ENCODE results near the gene CDH4. TPM values are rescaled to one million over a fixed set of nuclear protein-coding genes. Genes with fewer than 3 reads are reported as not detected.

Gene CDH4
- total and polyA plus RNA-seq, 12 donors, result 0.04 to 0.25 (median 0.08) TPM; not detected in 5

DNA sequence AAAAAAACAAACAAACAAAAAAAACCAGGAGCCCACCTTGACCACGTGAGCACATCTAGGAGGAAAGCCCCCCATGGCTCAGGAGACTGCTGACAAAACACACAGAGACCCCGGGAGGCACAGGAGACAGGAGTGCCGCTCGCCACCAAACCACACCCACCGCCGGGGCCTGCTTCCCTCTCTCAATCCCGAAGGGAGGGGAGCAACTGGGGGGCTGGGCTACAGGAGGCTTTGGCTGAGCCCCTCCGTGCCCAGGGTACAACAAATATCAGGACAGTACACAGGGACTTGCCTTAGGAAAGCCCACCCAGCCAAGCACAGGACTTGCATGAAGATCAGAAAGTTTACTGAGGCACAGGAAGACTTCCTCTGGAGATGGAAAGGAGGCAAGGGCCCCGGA, 711.1 kb downstream of the CDH4 start:
- no peaks in the 10 kb centered on the region for H3K4me1 ChIP-seq
- DNase-seq (no peak), ATAC-seq (no peak)
- H3K4me3 ChIP-seq, result no peak overlapping the region
- H3K27ac ChIP-seq, result no peak overlapping the region
- no peaks in the 10 kb centered on the region for H3K36me3 ChIP-seq
- TF ChIP-seq, protein P1, sequence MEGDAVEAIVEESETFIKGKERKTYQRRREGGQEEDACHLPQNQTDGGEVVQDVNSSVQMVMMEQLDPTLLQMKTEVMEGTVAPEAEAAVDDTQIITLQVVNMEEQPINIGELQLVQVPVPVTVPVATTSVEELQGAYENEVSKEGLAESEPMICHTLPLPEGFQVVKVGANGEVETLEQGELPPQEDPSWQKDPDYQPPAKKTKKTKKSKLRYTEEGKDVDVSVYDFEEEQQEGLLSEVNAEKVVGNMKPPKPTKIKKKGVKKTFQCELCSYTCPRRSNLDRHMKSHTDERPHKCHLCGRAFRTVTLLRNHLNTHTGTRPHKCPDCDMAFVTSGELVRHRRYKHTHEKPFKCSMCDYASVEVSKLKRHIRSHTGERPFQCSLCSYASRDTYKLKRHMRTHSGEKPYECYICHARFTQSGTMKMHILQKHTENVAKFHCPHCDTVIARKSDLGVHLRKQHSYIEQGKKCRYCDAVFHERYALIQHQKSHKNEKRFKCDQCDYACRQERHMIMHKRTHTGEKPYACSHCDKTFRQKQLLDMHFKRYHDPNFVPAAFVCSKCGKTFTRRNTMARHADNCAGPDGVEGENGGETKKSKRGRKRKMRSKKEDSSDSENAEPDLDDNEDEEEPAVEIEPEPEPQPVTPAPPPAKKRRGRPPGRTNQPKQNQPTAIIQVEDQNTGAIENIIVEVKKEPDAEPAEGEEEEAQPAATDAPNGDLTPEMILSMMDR (IDR thresholded peaks at IDR 0.05), result no peak
- WGBS, 2 donors, result 62 to 63% methylated on average over 9 of the region's 9 CpGs
- intact Hi-C loops (cut with DNase I), result no loop called here
- H3K9me3 ChIP-seq, result no peaks in the 10 kb centered on the region
- peaks cover 4 to 33% (median 24%) of the 10 kb centered on the region in 7 donors for H3K27me3 ChIP-seq

DNA sequence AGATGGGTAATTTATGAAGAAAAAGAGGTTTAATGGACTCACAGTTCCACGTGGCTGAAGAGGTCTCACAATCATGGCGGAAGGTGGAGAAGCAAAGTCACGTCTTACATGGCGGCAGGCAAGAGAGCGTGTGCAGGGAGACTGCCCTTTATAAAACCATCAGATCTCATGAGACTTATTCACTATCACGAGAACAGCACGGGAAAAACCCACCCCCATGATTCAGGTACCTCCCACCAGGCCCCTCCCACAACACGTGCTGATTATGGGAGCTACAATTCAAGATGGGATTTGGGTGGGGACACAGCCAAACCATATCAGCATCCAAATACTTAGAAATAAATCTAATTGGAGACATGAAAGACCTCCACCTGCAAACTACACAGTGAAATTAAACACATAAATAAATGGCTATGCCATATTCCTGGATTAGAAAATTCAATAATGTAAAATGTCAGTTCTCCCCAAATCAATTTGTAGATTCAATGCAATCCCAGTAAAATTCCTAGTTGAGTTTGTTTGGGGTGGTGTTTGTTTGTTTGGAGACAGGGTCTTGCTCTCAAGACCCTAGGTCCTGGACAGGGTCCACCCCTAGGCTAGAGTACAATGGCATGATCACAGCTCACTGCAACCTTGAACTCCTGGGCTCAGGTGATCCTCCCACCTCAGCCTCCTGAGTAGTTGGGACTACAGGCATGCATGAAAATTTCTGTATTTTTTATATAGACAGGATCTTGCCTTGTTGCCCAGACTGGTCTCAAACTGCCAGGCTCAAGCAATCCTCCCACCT, 712.0 kb downstream of the CDH4 start:
- TF ChIP-seq, protein P1 (IDR thresholded peaks at IDR 0.05), result no peak
- intact Hi-C loops (cut with DNase I), result no loop called here
- no peaks in the 10 kb centered on the region for H3K9me3 ChIP-seq
- no peaks in the 10 kb centered on the region for H3K4me1 ChIP-seq
- H3K27me3 ChIP-seq, result peaks cover 4 to 33% (median 24%) of the 10 kb centered on the region in 7 donors
- 89 to 90% methylated on average over 8 of the region's 8 CpGs for WGBS, 2 donors
- H3K27ac ChIP-seq, result no peak overlapping the region
- no peaks in the 10 kb centered on the region for H3K36me3 ChIP-seq
- no peak for DNase-seq
- H3K4me3 ChIP-seq, result no peak overlapping the region
- no peak for ATAC-seq

DNA sequence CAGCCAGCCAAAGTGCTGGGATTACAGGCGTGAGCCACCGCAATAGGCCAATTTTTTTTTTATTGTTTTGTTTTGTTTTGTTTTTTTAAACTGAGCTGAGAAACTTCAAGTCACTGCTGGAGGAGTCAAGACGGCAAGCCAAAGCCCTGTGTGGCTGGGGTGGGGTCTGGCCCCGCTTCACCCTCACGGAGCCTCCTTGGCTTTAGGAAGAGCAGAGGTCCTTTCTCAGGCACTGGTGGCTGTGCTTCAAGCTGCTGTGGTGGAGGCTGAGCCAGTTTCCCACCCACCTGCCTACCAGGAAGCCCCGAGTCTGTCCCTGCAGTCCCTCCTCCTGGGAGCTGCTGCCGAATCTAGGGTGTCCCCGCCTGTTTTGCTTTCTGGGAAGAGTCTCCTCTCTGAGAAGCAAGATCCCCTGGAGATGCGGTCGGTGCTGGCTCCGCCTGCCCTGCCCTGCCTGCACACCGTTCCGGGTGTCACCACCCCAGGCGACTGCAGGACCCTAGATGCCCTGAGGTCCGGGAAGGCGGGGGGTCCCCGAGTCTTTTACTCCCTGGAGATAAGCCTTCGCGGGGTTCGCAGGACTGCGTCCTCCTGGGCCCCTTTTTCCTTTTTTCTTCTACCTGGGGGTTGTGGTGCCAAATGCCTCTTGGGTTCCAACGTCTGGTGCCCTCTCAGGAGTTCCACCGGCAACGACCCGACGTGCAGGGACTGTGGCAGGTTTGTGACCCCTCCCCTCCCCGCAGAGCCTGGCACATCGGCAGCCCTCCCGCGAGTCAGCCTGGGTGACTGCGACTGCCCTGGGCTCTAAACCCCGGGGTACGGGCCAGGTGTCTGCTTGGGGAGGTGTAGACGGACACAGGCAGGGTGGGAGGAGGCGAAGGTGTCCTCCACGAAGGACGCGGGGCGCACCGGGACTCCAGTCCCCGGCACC, 712.9 kb downstream of the CDH4 start:
- ATAC-seq, result peak in 2 of 8 donors; percentile 12 to 21
- 31 to 39% methylated on average over 41 of the region's 41 CpGs for WGBS, 2 donors
- peaks cover 4 to 33% (median 24%) of the 10 kb centered on the region in 7 donors for H3K27me3 ChIP-seq
- TF ChIP-seq, protein P1 (IDR thresholded peaks at IDR 0.05), result no peak
- no peaks in the 10 kb centered on the region for H3K36me3 ChIP-seq
- no peak overlapping the region for H3K27ac ChIP-seq
- DNase-seq, result peak in 1 of 2 donors; percentile 1
- H3K4me1 ChIP-seq, result no peaks in the 10 kb centered on the region
- H3K9me3 ChIP-seq, result no peaks in the 10 kb centered on the region
- H3K4me3 ChIP-seq, result no peak overlapping the region
- intact Hi-C loops (cut with DNase I), result no loop called here

Data from heart right ventricle (tissue), 16 donors.